Left lung (tissue), 14 donors: ENCODE results near the gene KHNYN. TPM values are rescaled to one million over a fixed set of nuclear protein-coding genes. Genes with fewer than 3 reads are reported as not detected.
A peak's percentile ranks its signal among the peaks of the same experiment; 100 is the strongest.

Source experiments
- ATAC-seq: fragments of 200-7000 bp; cut with Tn5 transposase; one replicate; pipeline ENCODE4 v1.9.1; 2020; ENCODE audit warnings: moderate library complexity
- DNase-seq, 4 donors: peaks; one replicate each; pipeline ENCODE4 v3.0.0-alpha.2; 2013 to 2020
- H3K27ac ChIP-seq, 2 donors: fragments of 200-600 bp; sonication (generic) in 1 of 2; one replicate each; pipeline versions ENCODE4 v1.5.0 to v1.8.0; 2020 to 2021
- H3K27me3 ChIP-seq, 2 donors: fragments of 200-600 bp; sonication (generic) in 1 of 2; one replicate each; pipeline versions ENCODE4 v1.5.0 to v1.8.0; 2020 to 2021
- H3K36me3 ChIP-seq, 2 donors: fragments of 200-600 bp; sonication (generic) in 1 of 2; one replicate each; pipeline versions ENCODE4 v1.5.0 to v1.8.0; 2020 to 2021
- H3K4me1 ChIP-seq, 2 donors: fragments of 200-600 bp; one replicate each; pipeline ENCODE4 v1.8.0; 2021
- H3K4me3 ChIP-seq, 2 donors: fragments of 200-600 bp; sonication (generic) in 1 of 2; one replicate each; pipeline versions ENCODE4 v1.5.0 to v1.8.0; 2020 to 2021; ENCODE audit warnings: mild to moderate bottlenecking in 1 of 2
- H3K9me3 ChIP-seq, 2 donors: fragments of 200-600 bp; sonication (generic) in 1 of 2; one replicate each; pipeline versions ENCODE4 v1.5.0 to v1.8.0; 2020 to 2021
- intact Hi-C, 2 donors: fragments of 100-400 bp; cut with DNase I; formaldehyde crosslinking; loops; one replicate each; pipeline versions ENCODE4 v1.11.2 to v1.14.2; 2022
- long read RNA-seq, 12 donors: library from polyadenylated mRNA in 2 of 12; unstranded in 2 of 12; transcript quantifications; one replicate each; pipeline ENCODE4 v2.0.0 and lab custom pipeline, GENCODE V29; 2019 to 2026
- polyA plus RNA-seq, 6 donors: library from polyadenylated mRNA; unstranded; fragments of 120-200 nt; gene quantifications; one replicate each; pipeline ENCODE4 v1.2.1, GENCODE V29; 2013; ENCODE audit not compliant: insufficient read length in 6 of 6
- total RNA-seq, 2 donors: library from RNA; stranded (reverse); fragmentation: NEBNext Ultra II Directional; extraction: Animal tissue kit (Norgen Biotek cat#: 25700); gene quantifications; one replicate each; pipeline ENCODE4 v1.2.1, GENCODE V29; 2021
- TF ChIP-seq, protein P1 (sequence below), 2 donors: fragments of 200-600 bp; sonication (generic) in 1 of 2; IDR thresholded peaks; one replicate each; pipeline versions ENCODE4 v1.5.0 to v1.8.0; 2021; ENCODE audit warnings: antibody characterized with exemption in 2 of 2
- donor health status: DM: no; HTN: yes; CAD: no.
- donor health status: DM: no; HTN: no; CAD: no.

Gene KHNYN
- total RNA-seq (10 to 100 TPM; 48.0 to 49.3 TPM), polyA plus RNA-seq (10 to 100 TPM; 46.8 to 56.6 (median 51.3) TPM)
- long read RNA-seq, donor 1, partial matches to known transcripts = 11 of 53 reads
- long read RNA-seq, donor 1, other reads (novel, unspliced or antisense) = 39 of 53 reads
- long read RNA-seq, donor 2, partial matches to known transcripts = 27 of 54 reads
- long read RNA-seq, donor 2, other reads (novel, unspliced or antisense) = 21 of 54 reads
- long read RNA-seq, donor 3, partial matches to known transcripts = 26 of 45 reads
- long read RNA-seq, donor 3, other reads (novel, unspliced or antisense) = 15 of 45 reads
- long read RNA-seq, donor 4, partial matches to known transcripts = 1 of 2 reads
- long read RNA-seq, donor 4, other reads (novel, unspliced or antisense) = 1 of 2 reads
- long read RNA-seq, donor 5, partial matches to known transcripts = 17 of 42 reads
- long read RNA-seq, donor 5, other reads (novel, unspliced or antisense) = 21 of 42 reads
- long read RNA-seq, donor 6, partial matches to known transcripts = 0 of 5 reads
- long read RNA-seq, donor 6, other reads (novel, unspliced or antisense) = 0 of 5 reads
- long read RNA-seq, donor 7, partial matches to known transcripts = 5 of 27 reads
- long read RNA-seq, donor 7, other reads (novel, unspliced or antisense) = 19 of 27 reads
- long read RNA-seq, donor 8, partial matches to known transcripts = 34 of 54 reads
- long read RNA-seq, donor 8, other reads (novel, unspliced or antisense) = 17 of 54 reads
- long read RNA-seq, donor 9 = 0 reads
- long read RNA-seq, donor 10, partial matches to known transcripts = 0 of 1 reads
- long read RNA-seq, donor 10, other reads (novel, unspliced or antisense) = 1 of 1 reads
- long read RNA-seq, donor 11, partial matches to known transcripts = 17 of 50 reads
- long read RNA-seq, donor 11, other reads (novel, unspliced or antisense) = 33 of 50 reads
- long read RNA-seq, donor 12, partial matches to known transcripts = 106 of 110 reads
- long read RNA-seq, donor 12, other reads (novel, unspliced or antisense) = 0 of 110 reads

DNA sequence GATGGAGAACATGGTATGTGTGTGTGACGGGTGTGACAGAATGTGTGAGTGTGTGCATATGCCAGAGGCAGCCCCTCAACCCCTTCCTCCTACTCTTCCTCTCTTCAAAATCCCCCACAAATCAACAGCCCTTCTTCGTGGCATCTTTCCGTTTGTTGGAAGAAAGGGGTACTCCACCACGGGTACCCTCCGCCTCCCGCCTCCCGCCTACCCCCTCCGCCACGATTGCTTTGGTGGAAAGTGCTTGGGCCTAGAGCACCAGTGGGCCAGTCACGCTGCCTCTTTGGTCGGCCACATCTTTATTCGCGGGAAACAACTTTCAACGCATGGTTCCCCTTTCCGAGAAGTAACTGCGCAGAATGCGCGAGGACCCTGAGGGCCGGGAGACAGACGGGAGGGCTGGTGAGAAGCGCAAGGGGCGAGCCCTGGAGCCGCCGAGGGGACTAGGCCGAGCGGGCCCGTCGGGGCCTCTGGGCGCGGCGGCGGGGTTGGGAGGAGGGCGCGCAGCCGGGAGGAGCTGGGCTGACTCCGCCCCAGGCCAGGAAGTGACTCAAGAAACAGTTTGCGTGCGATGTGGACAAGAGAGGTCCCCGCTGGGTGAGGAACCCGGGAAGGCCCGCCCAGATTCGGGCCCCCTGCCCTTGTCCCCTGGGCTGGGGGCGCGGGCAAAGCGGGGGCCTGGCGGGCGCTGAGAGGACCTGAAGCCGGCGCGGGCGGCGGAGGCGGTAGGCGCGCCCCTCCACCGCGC is at the start of gene KHNYN, which contains the start of gene CBLN3:
Gene KHNYN (plus strand): TSS at position 560 of the 748 bp plus-strand sequence. CDS start 777 bp downstream, outside the sequence.
Gene CBLN3 (minus strand): TSS at position 274 of the 748 bp plus-strand sequence. CDS start 614 bp downstream, outside the sequence.
- ATAC-seq (peak; percentile 86), DNase-seq (peak; percentile 90 to 97 (median 94))
- Histone ChIP-seq H3K27ac (peak within 1 kb of the TSS; percentile 96 to 97), H3K4me3 (peak within 1 kb of the TSS; percentile 83 to 90), H3K9me3 (no peaks in the 10 kb centered on the region), H3K36me3 (peaks cover 0 to 26% of the 10 kb centered on the region in 2 donors), H3K27me3 (no peaks in the 10 kb centered on the region), H3K4me1 (peaks cover 23 to 56% of the 10 kb centered on the region in 2 donors)
- intact Hi-C loops = loop anchor here (5.0 to 10.0 kb wide), 3 partner anchors 62 to 97 kb away; partner anchors contain the start of genes ADCY4 (in 1 of the 2), NFATC4 (in 1 of the 2) and RIPK3 (in 1 of the 2)
- TF ChIP-seq, protein P1, sequence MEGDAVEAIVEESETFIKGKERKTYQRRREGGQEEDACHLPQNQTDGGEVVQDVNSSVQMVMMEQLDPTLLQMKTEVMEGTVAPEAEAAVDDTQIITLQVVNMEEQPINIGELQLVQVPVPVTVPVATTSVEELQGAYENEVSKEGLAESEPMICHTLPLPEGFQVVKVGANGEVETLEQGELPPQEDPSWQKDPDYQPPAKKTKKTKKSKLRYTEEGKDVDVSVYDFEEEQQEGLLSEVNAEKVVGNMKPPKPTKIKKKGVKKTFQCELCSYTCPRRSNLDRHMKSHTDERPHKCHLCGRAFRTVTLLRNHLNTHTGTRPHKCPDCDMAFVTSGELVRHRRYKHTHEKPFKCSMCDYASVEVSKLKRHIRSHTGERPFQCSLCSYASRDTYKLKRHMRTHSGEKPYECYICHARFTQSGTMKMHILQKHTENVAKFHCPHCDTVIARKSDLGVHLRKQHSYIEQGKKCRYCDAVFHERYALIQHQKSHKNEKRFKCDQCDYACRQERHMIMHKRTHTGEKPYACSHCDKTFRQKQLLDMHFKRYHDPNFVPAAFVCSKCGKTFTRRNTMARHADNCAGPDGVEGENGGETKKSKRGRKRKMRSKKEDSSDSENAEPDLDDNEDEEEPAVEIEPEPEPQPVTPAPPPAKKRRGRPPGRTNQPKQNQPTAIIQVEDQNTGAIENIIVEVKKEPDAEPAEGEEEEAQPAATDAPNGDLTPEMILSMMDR (IDR thresholded peaks at IDR 0.05) = no peak

DNA sequence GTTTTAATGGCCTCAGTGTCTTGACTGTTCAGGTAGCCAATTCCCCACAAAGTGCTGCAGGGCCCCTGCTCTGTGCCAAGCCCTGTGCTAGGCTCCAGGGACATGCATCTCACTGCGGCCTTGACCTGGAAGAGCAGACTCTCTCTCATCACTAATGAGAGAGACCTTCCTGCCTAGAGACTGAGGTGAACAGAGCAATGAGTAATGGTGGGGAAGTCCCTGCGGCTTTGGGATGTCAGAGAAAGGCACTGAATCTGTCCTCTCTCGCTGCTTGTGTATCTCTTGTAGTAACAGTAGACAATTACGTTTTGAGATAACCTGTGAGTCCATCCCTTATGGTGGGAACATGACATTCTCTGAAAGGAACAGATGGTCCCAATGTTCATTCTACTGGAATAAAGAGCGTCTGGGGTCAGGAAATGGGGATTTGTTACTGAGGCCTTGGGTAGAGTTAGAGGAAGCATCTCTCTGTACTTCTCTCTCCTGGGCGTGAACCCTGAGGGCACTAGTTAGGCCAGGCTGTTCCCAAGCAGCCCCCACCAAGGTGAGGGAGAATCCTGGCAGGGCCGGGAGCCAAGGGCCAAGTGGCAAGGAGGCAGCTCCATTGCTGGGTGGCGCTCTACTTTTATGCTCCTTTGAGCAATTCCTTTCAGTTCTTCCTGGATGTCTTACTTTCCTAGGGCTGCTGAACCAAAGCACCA is 48.2 kb upstream of the KHNYN start:
- H3K36me3 ChIP-seq = no peaks in the 10 kb centered on the region
- DNase-seq = no peak
- H3K4me3 ChIP-seq = no peak overlapping the region
- no peaks in the 10 kb centered on the region for H3K27me3 ChIP-seq
- no peak for ATAC-seq
- H3K9me3 ChIP-seq = no peaks in the 10 kb centered on the region
- intact Hi-C loops = no loop called here
- no peaks in the 10 kb centered on the region for H3K4me1 ChIP-seq
- TF ChIP-seq, protein P1 (IDR thresholded peaks at IDR 0.05) = no peak
- no peak overlapping the region for H3K27ac ChIP-seq

DNA sequence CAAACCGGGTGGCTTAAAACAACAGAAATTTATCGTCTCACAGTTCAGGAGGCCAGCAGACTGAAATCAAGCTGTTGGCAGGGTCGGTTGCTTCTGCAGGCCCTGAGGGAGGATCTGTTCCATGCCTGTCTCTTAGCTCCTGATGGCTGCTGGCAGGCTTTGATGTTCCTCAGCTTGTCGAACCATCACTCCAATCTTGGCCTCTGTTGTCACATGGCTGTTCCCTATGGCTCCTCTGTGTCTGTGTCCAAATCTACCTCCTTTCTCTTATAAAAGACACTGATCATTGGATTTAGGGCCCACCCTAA is 47.7 kb upstream of the KHNYN start:
- Histone ChIP-seq H3K9me3 (no peaks in the 10 kb centered on the region), H3K4me1 (no peaks in the 10 kb centered on the region), H3K36me3 (no peaks in the 10 kb centered on the region), H3K27me3 (no peaks in the 10 kb centered on the region), H3K4me3 (no peak overlapping the region), H3K27ac (no peak overlapping the region)
- TF ChIP-seq, protein P1 (IDR thresholded peaks at IDR 0.05) = no peak
- DNase-seq = no peak
- ATAC-seq = no peak
- intact Hi-C loops = no loop called here

DNA sequence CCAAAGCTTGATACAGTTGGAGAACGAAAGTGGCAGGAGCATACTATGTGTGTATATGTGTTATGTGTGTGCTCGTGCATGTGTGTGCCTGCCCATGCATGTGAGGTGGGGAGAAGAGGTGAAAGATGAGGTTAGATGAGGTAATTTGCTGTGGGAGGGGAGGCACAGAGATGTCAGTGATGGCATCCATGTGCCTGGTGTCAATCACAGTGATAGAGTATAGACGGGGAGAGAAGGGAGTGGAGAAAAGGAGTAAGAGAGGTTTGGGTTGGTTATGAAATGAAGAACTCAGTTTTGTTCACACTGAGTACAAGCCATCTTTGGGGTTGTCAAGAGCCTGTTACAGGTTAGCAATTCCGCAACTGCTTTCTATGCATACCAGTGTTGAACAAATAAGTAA is 45.6 kb upstream of the KHNYN start:
- intact Hi-C loops = no loop called here
- ATAC-seq (no peak), DNase-seq (no peak)
- no peak overlapping the region for H3K27ac ChIP-seq
- H3K4me1 ChIP-seq = peaks cover under 1 to 2% of the 10 kb centered on the region in 2 donors
- H3K36me3 ChIP-seq = no peaks in the 10 kb centered on the region
- TF ChIP-seq, protein P1 (IDR thresholded peaks at IDR 0.05) = no peak
- no peak overlapping the region for H3K4me3 ChIP-seq
- no peaks in the 10 kb centered on the region for H3K27me3 ChIP-seq
- H3K9me3 ChIP-seq = no peaks in the 10 kb centered on the region
